ENCODE measurements around the gene IL4I1.

Gene IL4I1

DNA sequence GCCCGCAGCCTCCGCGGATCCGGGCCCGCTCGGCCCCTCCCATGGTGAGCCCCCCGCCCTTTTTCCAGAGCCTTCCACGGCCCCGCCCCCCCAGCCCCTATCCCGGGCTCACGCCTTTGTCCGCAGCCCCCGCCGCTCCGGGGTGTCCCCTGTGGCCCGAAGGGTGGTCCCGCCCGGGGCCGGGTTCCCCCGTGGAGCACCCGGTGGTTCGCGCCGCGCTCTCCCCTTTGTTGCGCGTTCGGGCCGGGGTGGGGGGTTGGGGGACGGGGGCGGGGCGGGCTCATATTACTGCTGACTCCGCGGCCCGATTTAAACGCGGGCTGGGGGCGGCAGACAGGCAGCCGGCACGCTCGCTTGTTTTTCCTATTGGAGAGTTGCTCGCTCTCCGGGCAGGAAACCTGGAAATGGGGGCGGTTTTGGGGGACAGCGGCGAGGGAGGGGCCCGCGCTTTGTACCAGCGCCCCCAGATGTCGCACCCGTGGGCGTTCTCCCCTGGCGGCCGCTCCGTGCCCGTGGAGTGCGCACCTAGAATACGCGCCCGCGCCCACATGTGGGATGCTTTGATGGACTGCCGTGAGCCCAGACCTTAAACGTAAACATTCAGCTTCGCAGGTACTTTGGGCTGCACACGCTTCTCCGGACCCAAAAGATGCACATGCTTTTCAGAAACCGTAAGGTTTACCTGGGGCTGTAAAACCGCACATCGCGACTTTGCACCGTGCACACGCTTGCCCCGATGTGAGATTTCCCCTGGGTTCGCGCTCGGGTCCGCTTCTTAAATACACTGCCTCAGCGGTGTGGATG is 45.0 kb downstream of the IL4I1 start:
- no peak for DNase-seq (ENCODE audit: low read depth)

DNA sequence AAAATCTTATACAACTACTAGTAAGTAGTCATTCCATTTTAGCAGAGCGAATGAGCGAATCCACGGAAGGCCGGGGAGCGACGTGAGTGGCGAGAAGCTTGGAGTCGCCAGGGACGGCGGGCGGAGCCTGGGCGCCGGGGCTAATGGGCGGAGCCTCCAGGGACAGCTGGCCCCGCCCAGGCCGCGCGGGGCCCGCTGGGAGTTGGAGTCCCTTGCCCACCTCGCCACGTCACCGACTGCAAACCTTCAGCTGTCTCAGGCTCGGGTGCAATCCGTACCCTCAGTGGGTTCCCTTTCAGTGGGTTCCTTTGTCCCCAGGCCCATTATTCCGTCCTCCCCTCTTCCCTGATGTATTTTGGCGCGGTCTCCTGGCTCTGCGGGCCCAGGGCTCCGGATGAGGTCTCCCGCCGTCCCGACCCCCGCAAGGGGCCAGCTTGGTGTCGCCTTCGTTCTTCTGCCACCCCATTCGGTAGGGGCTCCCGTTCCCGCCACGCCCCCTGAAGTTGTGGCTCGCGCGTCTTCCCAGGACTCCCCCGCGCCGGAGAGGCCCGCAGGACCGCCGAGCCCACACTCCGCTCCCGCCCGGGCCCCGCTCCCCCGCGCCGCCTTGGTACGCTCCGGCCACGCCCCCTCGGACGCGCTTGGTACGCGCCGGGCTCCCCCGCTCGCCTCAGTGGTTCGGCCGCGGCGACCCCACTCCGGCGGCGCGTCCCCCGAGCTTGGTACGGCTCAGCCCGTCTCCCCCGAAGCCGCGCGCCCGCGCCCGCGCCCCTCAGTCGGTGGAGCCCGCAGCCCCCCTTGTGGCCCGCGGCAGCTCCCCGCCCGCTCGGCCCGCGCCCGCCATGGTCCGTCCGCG is 46.0 kb downstream of the IL4I1 start, which contains the start of gene PTOV1:
TSS of gene PTOV1 (plus strand) at position 673 of the 856 bp plus-strand sequence.
- DNase-seq (ENCODE audit: low read depth) = peak; percentile 88

DNA sequence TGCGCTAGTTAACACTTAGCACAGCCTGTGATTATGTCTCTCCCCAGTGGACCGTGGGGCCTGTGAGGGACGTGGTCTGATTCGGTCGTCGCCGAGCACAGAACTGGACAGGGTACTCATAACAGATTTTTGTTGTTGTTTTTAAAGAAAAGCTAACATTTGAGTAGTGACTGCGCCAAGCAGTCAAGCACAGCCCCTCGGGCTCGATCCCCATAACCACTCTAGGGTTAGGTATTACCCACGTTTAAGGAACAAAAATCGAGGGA is 46.5 kb downstream of the IL4I1 start:
- DNase-seq (ENCODE audit: low read depth) = no peak

DNA sequence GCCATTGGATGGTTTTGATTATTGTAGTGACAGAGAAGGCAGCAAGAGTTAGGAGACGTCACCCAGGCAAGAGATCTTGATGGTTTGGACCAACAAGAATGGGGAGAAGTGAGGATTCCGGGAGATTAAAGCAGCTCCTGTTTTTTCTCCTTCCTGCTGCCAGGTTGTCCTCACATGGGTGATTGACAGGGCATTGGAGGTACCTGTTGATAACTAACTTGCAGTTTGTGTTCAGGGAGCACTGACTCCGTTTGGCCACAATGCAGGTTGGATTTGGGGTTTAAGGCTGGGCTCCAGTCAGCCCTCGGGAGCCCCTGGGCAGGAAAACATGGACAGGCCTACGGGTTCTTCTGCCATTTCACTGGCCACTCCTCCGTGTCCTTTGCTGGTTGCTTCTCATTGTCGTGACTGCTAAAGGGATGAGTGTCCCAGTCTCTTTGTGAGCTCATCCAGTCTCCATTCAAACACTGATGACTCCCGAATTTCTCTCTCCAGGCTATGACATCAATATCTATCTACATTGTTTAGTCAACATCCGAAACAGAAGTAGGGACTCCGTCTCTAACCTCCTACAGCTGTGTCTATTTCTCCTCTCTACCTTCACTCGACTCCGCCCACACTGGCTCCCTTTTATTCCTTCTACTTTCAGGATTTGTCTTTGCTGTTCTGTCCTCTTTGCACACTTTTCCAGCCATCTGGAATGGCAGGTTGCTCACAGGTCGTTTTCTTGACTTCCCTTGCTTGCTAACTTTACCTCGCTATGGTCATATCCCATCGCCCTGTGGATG is 47.1 kb downstream of the IL4I1 start:
- DNase-seq (ENCODE audit: low read depth) = no peak

DNA sequence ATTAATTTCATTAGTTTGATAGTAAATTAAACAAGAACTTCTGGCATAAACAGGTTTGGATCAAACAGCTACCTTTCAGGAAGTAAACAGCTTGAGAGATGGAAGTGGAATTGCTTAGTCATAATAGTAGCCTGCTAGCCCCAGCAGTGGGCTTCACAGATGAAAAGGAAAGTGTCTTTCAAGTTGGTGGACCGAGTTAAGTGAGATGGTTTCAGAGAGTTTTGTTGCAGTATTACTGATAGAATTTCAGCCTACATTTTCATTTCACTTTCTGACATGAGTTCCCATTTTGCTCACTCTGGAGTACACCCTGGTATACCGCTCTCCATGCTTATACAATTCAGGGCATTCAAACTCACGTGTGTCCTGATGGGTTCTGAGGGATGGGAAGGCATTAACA is 47.7 kb downstream of the IL4I1 start:
- DNase-seq (ENCODE audit: low read depth) = no peak

DNA sequence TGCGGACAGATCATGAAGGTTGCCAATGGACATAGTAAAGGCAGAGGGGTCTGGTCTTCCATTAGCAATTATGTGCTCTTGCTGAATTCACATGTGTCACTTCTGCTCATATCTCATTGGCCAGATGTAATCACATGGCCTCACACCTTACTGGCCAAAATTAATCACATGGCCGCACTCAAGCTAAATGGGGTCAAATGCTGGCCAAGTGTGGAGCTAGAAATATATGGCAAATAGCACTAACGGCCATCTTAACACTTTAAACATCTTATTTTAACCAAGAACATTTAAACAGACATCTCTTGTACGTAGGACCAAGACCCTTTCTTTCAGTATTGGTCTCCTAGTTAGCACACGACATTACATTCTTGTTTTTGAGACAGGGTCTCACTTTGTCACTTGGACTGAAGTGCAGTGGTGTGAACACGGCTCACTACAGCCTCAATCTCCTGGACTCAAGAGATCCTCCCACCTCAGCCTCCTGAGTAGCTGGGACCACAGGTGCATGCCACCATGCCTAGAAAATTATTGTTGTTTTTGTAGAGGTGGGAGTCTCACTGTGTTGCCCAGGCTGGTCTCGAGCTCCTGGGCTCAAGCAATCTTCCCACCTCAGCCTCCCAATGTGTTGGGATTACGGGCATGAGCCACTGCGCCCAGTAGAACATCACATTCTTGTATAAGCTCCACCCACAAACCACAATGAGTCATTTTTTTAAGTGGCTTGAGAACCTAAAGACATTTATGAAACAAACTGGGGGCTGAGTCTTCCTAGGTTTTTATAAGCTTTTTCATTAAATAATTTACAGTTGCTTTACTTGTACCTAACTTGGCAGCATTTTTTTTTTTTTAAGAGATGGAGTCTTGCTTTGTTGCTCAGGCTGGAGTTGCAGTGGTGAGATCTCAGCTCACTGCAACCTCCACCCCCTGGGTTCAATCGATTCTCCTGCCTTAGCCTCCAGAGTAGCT is 48.7 kb downstream of the IL4I1 start:
- peak; percentile 71 for DNase-seq (ENCODE audit: low read depth)

DNA sequence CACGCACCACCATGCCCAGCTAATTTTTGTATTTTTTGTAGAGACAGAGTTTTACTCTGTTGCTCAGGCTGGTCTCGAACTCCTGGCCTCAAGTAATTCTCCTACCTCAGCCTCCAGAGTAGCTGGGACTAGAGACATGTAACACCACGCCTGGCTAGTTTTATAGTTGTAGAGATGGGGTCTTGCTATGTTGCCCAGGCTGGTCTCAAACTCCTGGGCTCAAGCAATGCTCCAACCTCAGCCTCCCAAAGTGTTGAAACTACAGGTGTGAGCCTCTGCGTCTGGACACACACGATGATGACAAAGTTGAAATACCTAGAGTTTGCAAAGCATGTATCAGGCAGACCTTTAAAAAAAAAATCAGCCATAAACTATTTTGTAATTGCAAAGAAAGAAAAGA is 50.3 kb downstream of the IL4I1 start:
- DNase-seq (ENCODE audit: low read depth) = no peak

DNA sequence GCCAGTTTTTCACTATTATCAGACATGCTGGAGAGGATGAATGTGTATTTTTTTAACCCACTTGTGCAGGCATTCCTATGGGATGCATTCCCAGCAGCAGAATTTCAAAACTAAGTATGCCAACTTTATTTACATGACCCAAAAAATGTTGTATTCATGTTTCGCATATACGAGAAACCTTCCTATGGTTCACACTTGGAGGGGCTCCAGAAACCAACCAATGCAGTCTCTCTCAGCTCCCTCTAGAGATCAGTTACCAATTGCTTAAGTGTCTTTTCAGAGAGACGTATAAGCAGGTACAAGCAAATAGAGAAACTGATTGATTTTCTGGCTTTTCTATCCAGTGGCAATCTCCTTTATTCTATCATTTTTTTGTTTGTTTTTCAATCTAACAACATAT is 51.3 kb downstream of the IL4I1 start:
- peak; percentile 49 for DNase-seq (ENCODE audit: low read depth)

DNA sequence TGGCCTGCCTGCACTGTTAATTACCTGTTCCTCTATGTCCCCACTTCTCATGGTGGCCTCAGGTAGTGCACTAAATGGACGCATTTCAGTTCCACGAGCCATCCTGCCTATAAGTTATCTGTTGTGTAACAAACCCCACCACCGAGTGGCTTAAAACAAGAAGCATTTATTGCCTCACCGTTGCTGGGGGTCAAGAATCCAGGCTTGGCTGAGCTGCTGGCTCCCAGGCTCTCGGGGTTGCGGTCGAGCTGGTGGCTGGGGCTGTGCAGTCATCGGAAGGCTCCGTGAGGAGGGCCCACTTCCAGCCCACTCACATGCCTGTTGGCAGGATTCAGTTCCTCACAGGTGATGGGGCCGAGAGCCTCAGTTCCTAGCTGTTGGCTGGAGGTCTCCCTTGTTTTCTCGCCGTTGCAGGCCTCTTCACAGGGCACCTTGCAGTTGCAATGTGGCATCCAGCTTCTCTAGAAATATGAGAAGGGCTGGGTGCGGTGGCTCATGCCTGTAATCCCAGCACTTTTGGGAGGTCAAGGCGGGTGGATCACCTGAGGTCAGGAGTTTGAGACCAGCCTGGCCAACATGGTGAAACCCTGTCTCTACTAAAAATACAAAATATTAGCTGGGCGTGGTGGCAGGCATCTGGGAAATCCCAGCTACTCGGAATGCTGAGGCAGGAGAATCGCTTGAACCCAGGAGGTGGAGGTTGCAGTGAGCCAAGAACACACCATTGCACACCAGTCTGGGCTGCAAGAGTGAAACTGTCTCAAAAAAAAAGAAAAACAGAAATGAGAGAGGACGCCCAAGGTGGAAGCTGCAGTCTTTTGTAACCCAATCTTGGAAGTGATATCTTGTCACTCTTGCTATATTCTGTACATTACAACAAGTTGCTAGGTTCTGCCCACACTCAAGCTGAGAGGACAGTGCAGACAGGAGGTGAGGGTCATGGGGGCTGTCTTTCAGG is 52.3 kb downstream of the IL4I1 start:
- DNase-seq (ENCODE audit: low read depth) = no peak

GRCh38 chr19:49843265-49843664 is 53.4 kb downstream of the IL4I1 start:
- DNase-seq (ENCODE audit: low read depth) = no peak

GRCh38 chr19:49840736-49841249 is 55.9 kb downstream of the IL4I1 start:
- DNase-seq (ENCODE audit: low read depth) = no peak

GRCh38 chr19:49840321-49840720 is 56.4 kb downstream of the IL4I1 start:
- DNase-seq (ENCODE audit: low read depth) = no peak

DNA sequence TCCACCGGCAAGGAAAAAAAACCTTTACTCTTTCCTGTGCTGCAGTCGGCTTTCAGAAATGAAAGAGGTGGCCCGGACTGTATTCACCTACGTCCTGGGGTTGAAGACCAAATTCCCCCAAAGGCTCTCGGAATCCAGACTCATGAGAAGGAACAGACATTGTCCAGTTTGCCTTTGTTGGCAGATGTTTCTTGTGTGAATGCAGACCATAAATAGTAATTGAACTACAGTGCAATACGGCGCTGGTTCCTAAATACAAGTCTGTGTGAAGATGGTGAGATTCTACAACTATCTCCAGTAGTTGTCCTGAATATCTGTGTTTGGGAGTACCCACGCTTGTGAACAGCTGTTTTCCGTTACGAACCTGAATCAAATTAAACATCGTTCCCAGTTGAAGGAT is 57.0 kb downstream of the IL4I1 start:
- DNase-seq (ENCODE audit: low read depth) = no peak
